CD4-positive, alpha-beta T cell treated with Interleukin-17A for 1 hour (primary cell): Measurements from ENCODE around the gene NCOA4.
"Not testable (repeated sequence)": the region's sequence is repeated elsewhere in the genome, so short reads cannot be mapped to it uniquely, and the experiment has no call there.

Experiments used
- DNase-seq: peaks from one replicate; pipeline ENCODE4 v3.0.0-alpha.2; 2020

The NCOA4 gene

GRCh38 chr10:45978554-45978953 is 51.9 kb downstream of the NCOA4 start:
- not testable (repeated sequence) for DNase-seq

GRCh38 chr10:45974041-45974440 is 56.4 kb downstream of the NCOA4 start:
- DNase-seq, result not testable (repeated sequence)

- not testable (repeated sequence) for DNase-seq
Observed at GRCh38 chr10:45972813-45973169, 57.6 kb downstream of the NCOA4 start.

- DNase-seq, result peak; percentile 89
Observed at GRCh38 chr10:45972106-45972812, 58.2 kb downstream of the NCOA4 start, which contains the start of gene TIMM23. TSS of gene TIMM23 (plus strand) at chr10:45972489. CDS start at chr10:45972625, 136 bp downstream.

- DNase-seq, result peak; percentile 1
Observed at GRCh38 chr10:45971742-45972105, 58.7 kb downstream of the NCOA4 start.

- not testable (repeated sequence) for DNase-seq
Observed at GRCh38 chr10:45971019-45971418, 59.4 kb downstream of the NCOA4 start.

- DNase-seq, result not testable (repeated sequence)
Observed at GRCh38 chr10:45962686-45963452, 67.6 kb downstream of the NCOA4 start.

GRCh38 chr10:45957928-45958327 is 72.5 kb downstream of the NCOA4 start:
- not testable (repeated sequence) for DNase-seq

GRCh38 chr10:45956634-45957033 is 73.8 kb downstream of the NCOA4 start:
- DNase-seq, result not testable (repeated sequence)
